Kasumi-1 (cell line): ENCODE data around the gene RABGGTA.

Experiments used
- DNase-seq, 2 experiments: peaks; one replicate each; lab custom pipeline; 2025; lab: John Stamatoyannopoulos, UW

The RABGGTA gene

GRCh38 chr14:24216345-24216699 is 55.1 kb downstream of the RABGGTA start:
- no peak for DNase-seq
